SK-N-SH treated with all-trans-retinoic acid at 6 μM for 48 hours (cell line): ENCODE results near the gene NBPF6.
"Not testable (repeated sequence)": the region's sequence is repeated elsewhere in the genome, so short reads cannot be mapped to it uniquely, and the experiment has no call there.

Experiments
- ARNTL ChIP-seq: fragments of 450-650 bp; formaldehyde crosslinking; IDR thresholded peaks from 2 replicates; pipeline ENCODE4 v1.5.0; 2020; ENCODE audit warnings: low read depth, mild to moderate bottlenecking, moderate library complexity, borderline replicate concordance
- ESRRG ChIP-seq: fragments of 250-450 bp; sonication (Bioruptor Pico); IDR thresholded peaks from 2 replicates; pipeline ENCODE4 v1.6.1; 2021; ENCODE audit warnings: mild to moderate bottlenecking
- ZFP30 ChIP-seq: fragments of 450-650 bp; formaldehyde crosslinking; IDR thresholded peaks from 2 replicates; pipeline ENCODE4 v1.5.0; 2022; ENCODE audit warnings: mild to moderate bottlenecking, moderate library complexity
- ZNF565 ChIP-seq: fragments of 450-650 bp; formaldehyde crosslinking; conservative IDR thresholded peaks from 2 replicates; pipeline ENCODE4 v1.5.0; 2020; ENCODE audit warnings: low read depth, mild to moderate bottlenecking, moderate library complexity
- ZNF70 ChIP-seq: fragments of 450-650 bp; formaldehyde crosslinking; IDR thresholded peaks from 2 replicates; pipeline ENCODE4 v1.5.0; 2020; ENCODE audit warnings: mild to moderate bottlenecking, moderate library complexity

DNA sequence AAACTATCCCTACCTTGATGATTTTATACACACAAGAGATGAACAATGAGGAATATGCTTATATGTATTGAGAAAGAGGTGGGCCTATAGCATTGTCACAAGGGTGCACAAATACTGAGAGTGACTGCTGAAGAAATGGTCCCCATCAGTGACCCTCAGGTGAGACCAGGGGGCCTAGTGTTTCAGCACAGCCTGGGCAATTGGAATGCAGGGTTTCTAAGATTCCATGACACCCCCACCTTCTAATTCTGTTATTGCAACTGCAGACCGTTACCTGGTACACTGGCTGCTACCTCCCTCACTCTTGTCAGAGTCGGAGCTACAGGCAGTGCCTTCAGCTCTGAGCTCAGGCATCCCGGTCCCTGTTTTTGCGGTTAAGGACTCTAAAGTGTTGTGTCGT, at the start of gene NBPF6:
- not testable (repeated sequence) for TF ChIP-seq ZNF565 (CRISPR knock-in tag); ARNTL (CRISPR knock-in tag); ZFP30 (CRISPR knock-in tag); ESRRG (CRISPR knock-in tag); ZNF70
